Muscle of back (tissue), 11 donors: Measurements from ENCODE around the gene GLRX5. TPM values are rescaled to one million over a fixed set of nuclear protein-coding genes. Genes with fewer than 3 reads are reported as not detected.

Source experiments
- DNase-seq, 3 donors: peaks; one replicate each; pipeline versions ENCODE4 v3.0.0 to v3.0.0-alpha.2; 2013
- polyA plus RNA-seq, 10 donors: library from polyadenylated mRNA; unstranded; fragments of 120-200 nt; gene quantifications; one replicate each; pipeline ENCODE4 v1.2.1, GENCODE V29; 2013; ENCODE audit not compliant: insufficient read length in 10 of 10

GLRX5 gene
- polyA plus RNA-seq, 10 donors = 38.3 to 61.1 (median 49.9) TPM

GRCh38 chr14:95531969-95532368, 2.9 kb upstream of the GLRX5 start:
- no peak for DNase-seq

GRCh38 chr14:95533391-95533821, 1.4 kb upstream of the GLRX5 start:
- DNase-seq = peak in 1 of 3 donors; percentile 44

GRCh38 chr14:95533822-95534221, 1.0 kb upstream of the GLRX5 start:
- peak in 1 of 3 donors; percentile 52 for DNase-seq

- peak in 2 of 3 donors; percentile 28 to 32 for DNase-seq
Measured at GRCh38 chr14:95535226-95536021, 574 bp downstream of the GLRX5 start.

- DNase-seq = no peak
Measured at GRCh38 chr14:95536036-95536593, 1.3 kb downstream of the GLRX5 start.

- no peak for DNase-seq
Measured at GRCh38 chr14:95536671-95537070, 1.8 kb downstream of the GLRX5 start.

- DNase-seq = no peak
Measured at GRCh38 chr14:95537298-95538089, 2.6 kb downstream of the GLRX5 start.

- DNase-seq = no peak
Measured at GRCh38 chr14:95538801-95539509, 4.1 kb downstream of the GLRX5 start.

- no peak for DNase-seq
Measured at GRCh38 chr14:95540236-95540855, 5.5 kb downstream of the GLRX5 start.

GRCh38 chr14:95541346-95541745, 6.5 kb downstream of the GLRX5 start:
- DNase-seq = no peak

GRCh38 chr14:95541932-95542930, 7.4 kb downstream of the GLRX5 start:
- DNase-seq = no peak

GRCh38 chr14:95543021-95543420, 8.2 kb downstream of the GLRX5 start:
- no peak for DNase-seq

- DNase-seq = no peak
Measured at GRCh38 chr14:95544588-95544987, 9.7 kb downstream of the GLRX5 start.

GRCh38 chr14:95545515-95546168, 10.8 kb downstream of the GLRX5 start:
- peak in 1 of 3 donors; percentile 55 for DNase-seq

- DNase-seq = no peak
Measured at GRCh38 chr14:95547272-95547625, 12.4 kb downstream of the GLRX5 start.

GRCh38 chr14:95547626-95548327, 12.9 kb downstream of the GLRX5 start:
- no peak for DNase-seq

GRCh38 chr14:95548328-95548929, 13.6 kb downstream of the GLRX5 start:
- DNase-seq = no peak
